ENCODE data around the gene TXNL4A.

DNA sequence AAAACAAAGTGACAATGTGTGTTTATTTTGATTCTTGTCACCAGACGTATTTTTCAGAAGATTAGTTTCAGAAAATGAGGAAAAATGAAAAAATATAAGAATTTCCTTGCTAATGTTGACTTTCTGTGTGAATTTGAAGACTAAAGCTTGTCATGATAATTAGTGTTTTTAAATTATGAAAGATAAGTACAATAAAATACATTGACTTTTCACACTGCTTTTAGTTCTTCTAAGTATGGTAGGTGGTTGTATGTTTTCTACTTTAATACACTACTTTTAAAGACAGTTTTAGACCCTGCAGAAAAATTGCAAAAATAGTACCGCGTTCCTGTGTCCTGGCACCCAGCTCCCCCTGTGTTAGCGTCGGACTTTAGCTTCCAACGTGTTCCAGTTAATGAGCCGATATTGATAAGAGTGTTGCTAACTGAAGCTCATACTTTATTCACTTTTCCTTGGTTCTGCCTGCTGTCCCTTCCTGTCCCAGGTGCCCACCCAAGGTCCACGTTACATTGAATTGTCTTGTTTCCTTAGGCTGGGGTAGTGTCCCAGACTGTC, 46.6 kb upstream of the TXNL4A start:
- no peak for TF ChIP-seq EZH2 (IDR thresholded peaks at IDR 0.05; ENCODE audit: borderline replicate concordance, insufficient read depth, low read depth, low read length, poor library complexity, severe bottlenecking)
- TF ChIP-seq, protein P1, sequence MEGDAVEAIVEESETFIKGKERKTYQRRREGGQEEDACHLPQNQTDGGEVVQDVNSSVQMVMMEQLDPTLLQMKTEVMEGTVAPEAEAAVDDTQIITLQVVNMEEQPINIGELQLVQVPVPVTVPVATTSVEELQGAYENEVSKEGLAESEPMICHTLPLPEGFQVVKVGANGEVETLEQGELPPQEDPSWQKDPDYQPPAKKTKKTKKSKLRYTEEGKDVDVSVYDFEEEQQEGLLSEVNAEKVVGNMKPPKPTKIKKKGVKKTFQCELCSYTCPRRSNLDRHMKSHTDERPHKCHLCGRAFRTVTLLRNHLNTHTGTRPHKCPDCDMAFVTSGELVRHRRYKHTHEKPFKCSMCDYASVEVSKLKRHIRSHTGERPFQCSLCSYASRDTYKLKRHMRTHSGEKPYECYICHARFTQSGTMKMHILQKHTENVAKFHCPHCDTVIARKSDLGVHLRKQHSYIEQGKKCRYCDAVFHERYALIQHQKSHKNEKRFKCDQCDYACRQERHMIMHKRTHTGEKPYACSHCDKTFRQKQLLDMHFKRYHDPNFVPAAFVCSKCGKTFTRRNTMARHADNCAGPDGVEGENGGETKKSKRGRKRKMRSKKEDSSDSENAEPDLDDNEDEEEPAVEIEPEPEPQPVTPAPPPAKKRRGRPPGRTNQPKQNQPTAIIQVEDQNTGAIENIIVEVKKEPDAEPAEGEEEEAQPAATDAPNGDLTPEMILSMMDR (IDR thresholded peaks at IDR 0.05), result no peak

Measured in B cell (primary cell).